Kidney glomerular epithelial cell (primary cell): ENCODE data around the gene SH3BP2.

ENCODE experiments used
- DNase-seq: peaks from one replicate; lab custom pipeline; 2025; lab: John Stamatoyannopoulos, UW

SH3BP2 gene

DNA sequence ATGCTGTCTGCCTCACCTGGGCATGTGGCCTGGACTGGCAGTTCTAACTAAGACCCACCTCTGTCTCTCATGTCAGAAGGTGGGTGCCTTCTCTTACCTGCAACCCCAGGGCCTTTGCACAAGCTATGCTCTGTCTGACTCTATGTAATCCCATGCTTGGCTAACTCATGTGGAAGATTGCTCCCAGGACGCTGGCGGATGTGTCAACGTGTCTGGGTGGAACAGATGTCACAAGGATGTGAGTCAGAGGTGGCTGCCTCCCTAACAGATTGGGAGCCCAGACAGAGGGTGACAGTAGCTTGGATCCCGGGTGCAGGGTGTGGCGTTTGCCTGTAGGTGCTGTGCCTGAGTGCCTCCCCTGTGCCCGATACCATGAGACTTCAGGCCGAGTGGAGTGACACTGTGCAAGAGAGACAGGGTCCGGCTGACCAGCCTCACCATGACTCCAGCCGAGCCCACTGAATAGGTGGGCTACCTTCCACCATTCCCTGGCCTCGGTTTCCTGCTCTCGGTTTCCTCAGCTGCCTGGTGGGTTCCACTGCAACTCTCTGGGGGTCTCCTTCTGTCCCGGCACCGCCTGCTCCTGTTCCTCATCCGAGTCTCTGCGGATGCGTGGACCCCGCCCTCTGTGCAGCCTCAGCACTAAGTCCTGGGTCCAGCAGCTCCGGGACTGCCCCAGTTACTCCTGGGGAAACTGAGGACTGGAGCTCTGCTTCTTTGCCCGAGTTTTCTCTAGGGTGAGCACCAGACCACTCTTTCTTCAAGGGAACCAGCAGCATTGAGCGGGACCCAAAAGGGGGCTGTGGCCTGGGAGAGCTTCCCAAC lies 11.0 kb downstream of the SH3BP2 start:
- DNase-seq, result no peak

DNA sequence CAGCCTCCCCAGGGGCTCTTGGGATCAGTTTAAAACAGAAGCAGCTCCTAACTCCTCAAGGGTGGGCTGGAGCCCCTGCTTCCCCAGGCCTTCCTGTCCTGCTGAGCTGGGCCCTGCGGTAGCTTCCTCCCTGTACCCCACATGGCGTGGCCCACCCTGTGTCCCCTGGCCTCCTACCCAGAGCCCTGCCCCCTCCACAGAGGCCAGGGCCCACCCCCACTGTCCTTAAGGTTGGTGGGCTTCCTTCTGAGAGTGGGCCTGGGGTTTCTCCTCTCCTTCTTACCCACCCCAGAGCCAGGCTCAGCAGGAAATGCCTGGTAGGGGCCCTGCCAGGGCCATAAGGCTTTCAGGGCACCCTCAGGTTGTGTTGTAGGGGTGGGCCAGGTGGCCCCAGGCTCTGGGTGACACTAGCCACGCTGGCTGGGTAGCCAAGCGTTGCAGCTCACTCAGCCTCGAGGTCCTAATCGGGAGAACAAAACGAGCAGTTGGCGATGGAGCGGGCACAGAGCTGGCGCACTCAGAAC lies 11.6 kb downstream of the SH3BP2 start:
- no peak for DNase-seq

- DNase-seq, result no peak
Measured at GRCh38 chr4:2804973-2805501, 12.2 kb downstream of the SH3BP2 start.

DNA sequence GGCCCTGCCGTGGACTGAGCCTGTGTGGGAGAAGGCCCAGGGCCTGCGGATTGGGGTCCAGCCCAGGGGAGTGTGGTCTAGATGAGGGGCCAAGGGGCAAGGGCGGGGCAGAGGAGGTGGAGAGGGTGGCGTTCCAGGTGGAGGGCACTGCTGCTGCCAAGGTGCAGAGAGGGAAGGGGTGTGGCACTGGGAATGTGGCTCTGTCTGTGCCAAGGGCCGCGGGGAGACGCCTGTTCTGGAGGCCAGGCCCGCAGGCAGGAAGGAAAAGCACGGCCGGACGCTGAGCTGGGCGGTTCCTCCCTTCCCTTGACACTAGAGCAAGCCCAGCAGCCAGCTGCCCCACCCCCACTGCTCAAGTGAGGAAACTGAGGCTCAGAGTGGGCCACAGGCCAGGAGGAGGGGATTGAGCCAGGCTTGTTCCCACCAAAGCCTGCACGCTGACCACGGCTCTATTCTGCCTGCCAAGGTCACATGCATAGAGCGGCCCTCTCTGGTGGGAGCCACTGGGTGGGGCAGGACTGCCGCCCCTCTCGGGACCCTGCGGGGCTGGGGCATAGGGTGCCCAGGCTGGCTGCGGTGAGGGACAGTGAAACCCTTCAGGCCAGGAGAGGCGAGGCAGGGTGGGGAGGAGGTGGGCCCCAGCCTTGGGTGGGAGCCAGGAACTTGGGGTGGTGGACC lies 13.0 kb downstream of the SH3BP2 start:
- DNase-seq, result no peak

GRCh38 chr4:2806390-2807355 lies 13.8 kb downstream of the SH3BP2 start:
- no peak for DNase-seq

DNA sequence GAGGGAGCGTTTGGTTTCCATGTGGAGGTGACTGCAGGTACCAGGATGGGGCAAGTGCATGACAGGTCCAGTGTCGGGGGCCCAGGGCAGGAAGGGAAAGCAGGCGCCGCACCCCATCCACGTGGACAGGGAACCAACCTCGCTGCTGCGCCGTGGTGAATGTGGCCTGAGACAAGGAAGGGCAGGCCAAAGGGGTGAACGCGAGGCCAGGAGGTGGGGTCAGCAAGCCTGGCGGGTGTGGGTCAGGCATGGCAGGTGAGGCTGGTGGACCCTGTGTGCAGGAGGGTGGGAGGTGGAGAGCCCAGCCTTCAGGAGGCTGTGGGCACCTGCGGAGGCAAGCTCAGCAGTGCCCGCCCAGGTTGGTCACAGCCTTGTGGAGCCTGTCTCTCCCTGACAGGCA lies 14.7 kb downstream of the SH3BP2 start:
- no peak for DNase-seq

- DNase-seq, result no peak
Measured at GRCh38 chr4:2808001-2808400, 15.1 kb downstream of the SH3BP2 start.

DNA sequence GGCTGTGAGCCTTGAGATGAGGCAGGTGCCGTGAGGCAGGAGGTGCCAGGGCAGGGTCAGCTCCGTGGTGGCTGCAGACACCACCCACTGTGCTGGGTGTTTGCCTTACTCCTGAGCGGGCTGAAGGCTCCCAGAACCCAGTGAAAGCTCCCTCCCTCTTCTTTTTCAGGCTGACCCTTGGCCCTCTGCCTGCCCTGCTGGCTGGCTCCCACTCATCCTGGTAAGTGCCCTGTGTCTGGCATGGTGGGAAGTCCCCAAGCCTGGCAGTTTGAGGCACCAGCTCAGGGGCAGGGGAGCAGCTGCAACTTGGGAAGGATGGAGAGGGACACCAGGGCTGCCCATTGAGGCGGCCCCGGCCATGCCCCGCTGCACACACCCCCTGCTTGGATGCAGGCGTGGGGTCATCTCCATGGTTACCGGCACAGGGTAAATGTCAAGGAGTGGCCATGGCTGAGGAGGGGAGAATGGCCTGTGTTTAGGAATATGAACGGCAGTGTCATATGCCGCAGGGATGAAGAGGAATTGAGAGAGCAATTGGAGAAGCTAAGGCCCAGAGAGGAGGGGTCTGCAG lies 16.8 kb downstream of the SH3BP2 start:
- no peak for DNase-seq

GRCh38 chr4:2810388-2810787 lies 17.5 kb downstream of the SH3BP2 start:
- no peak for DNase-seq

DNA sequence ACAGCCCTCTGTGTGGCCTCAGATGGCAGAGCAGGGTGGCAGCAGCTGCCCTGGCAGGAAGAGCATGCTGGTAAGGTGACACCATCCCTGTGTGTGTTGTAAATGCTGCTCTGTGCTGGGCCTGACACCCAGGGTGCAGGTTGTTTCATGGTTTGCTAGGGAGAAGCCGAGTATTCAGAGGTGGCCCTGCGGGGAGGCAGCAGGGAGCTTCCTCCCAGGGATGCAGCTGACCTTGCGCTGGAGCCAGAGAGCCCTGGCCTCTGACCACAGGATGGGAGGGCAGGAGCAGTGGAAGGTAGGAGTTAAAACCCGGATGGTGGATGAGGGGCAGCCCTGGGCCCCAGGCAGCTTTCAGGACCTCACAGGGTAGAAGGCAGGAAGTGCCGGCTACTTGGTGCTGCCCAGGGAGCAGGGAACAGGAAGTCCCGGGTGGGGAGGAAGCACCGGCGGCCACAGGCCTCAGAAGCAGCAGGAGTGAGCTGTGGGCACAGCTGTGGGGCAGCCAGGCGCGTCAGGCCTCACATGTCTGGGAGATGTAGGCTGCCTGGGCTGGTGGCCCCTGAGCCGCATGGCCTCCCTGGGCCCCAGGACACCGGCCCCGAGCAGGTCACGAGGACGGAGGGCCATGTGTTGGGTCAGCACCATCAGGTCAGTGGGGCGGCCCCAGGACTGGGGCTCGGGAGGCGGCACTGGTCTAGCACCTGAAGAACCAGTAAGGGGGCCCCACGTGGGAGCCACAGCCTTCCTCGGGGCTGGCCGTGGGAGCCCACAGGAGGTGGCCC lies 19.1 kb downstream of the SH3BP2 start:
- DNase-seq, result peak; percentile 46

DNA sequence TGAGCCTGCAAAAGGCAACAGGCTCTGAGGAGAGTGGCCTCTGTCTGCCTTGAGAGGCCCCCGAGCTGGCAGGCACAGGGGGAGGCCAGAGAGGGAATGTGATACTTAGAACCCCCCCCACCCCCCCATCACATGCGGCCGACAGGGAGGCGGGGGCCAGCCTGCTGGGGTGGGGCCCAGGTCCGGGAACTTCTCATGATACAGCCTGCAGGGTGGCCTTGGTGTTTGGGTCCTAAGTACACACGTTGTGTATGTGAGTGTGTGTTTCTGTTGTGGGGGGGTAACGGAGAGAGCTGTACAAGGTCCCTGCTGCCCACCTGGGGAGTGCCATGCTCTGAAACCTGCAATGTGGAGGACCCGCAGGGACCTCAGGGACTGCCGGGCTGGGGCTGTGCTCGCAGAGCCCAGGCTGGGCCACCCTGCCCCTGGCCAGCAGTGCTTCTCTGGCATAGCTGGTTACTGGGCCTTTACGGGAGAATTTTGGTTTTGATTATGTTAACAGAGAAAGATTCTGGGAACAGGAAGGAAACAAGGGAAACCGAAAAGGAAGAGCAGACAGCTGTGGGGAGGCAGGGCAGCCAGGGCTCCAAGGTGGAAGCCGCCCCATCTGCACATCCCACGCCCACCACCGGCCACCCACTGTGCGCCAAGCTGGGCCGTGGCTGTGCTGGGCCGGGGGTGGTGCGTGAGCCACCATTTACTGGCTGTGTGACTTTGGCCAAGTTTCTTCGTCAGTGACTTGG lies 19.9 kb downstream of the SH3BP2 start:
- DNase-seq, result no peak

DNA sequence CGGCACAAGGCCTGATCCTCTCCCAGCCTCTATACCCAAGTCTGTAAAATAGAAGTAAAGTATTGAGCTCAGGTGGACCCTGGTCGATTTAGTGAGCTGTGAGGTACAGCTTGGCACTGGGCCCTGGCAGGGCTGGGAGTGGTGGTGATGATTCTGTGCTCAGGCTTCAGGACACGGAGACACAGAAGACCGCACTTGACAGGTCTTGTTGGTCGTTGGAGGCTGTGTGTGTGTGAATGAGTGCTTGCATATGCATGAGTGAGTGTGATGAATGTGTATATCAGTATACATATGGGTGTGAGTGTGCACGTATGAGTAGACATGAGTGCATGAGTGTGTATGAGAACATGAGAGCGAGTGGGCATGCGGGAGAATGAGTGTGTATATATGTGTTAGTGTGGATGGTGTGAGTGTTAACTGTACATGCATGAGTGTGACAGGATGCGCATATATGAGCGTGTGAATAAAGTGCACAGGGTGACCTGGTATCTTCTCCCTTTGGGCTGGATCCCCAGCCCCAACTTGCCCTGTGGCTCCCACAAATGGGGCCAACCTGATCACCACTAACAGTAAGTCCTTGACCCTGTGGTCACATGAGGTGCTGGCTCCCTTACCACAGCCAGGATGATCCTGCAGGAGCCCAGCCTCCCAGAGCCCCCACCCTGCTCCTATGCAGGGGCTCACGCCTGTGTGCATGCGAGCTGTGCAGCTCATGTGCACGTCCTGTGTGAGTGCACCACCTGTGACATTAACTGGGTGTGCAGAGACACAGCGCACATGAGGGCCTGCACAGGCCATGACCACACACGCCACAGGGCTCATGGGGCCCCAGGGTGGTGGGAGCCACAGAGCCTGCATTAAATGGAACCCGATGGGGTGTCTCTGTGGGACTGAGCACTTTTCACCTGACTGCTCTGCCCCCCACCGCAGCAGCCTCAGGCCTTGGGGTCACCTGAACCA lies 20.8 kb downstream of the SH3BP2 start:
- no peak for DNase-seq

DNA sequence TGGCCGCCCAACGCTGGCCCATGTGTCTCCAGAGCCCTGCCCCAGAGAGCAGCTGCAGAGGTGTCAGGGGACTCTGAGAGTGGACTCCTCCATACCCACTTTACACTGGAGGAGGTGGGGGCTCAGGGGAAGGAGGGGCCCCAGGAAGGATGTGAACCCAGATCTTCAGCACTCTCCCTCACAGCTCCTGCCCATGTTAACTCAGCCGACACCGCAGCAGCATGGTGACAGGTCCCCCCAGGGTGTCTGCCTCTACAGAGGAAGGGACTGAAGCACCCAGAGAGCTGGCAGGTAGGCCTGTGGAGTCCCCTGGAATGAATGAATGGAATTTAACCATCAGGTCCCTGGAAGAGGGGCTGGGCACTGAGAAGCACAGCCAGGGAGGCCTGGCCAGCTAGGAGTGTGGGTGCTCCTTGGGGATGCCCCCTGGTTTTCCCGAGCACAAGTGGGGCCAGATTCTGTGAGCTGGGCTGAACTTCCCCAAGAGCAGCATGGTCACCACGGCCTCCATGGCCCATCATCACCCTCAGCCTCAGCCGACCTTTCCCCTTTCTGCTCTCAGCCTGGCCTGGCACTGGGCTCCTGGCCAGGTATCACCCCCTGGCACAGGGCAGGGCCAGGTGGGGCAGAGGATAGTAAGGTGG lies 21.9 kb downstream of the SH3BP2 start:
- DNase-seq, result no peak

- no peak for DNase-seq
Measured at GRCh38 chr4:2816401-2816954, 23.6 kb downstream of the SH3BP2 start.

DNA sequence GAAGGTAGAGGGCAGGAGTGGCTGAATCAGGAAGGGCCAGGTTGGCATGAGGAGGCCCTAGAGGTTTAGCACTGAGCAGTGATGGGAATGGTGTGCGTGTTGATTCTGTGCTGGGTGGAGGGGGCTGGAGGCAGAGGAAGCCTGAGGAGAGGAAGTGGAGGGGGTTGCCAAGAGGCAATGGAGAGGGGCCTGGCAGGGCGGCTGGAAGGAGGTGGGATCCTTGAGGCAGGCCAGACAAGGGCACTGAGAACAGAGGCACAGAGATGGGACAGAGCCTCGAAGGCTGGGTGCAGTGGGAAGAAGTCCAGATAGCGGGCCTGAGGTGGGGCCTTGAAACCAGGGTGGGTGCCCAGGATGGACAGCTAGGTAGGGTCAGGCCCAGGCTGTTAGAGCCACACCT lies 24.3 kb downstream of the SH3BP2 start:
- DNase-seq, result no peak

DNA sequence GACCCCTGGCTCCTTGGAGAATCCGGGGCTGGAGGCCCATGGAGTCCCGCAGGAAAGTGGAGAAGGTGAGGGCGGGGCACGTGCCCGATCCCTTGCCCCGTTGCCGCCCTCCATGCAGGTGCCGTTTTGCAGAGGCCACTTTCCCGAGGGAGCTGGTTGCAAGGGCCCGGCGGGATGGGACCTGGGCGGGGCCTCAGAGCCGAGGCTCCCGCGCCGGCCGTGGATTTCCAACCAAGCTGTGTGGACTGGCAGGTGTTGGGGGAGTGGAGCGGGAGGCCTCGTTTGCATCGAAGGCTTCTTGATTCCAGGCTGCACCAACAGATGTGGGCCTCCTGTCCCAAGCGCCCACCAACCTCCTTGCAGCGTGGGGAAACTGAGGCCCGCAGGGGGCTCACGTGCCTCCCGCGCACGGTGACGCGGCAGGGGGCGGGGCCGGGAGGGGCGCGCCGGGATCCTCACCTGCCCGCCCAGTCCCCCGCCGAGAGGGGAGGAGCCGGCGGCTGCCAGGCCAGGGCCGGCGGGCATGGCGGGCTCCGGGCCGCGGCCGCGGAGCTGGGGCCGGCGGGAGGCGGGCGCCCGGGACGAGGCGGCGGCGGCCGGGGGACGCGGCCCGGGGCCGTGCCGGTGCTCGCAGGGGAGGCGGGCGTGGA lies 24.9 kb downstream of the SH3BP2 start:
- DNase-seq, result no peak

- DNase-seq, result no peak
Measured at GRCh38 chr4:2818351-2818939, 25.6 kb downstream of the SH3BP2 start.
